Measurements from ENCODE around the gene NLRP6. TPM values are rescaled to one million over a fixed set of nuclear protein-coding genes. Genes with fewer than 3 reads are reported as not detected.

Gene NLRP6
- total RNA-seq, 1 experiment from 2014 or later: not detected

DNA sequence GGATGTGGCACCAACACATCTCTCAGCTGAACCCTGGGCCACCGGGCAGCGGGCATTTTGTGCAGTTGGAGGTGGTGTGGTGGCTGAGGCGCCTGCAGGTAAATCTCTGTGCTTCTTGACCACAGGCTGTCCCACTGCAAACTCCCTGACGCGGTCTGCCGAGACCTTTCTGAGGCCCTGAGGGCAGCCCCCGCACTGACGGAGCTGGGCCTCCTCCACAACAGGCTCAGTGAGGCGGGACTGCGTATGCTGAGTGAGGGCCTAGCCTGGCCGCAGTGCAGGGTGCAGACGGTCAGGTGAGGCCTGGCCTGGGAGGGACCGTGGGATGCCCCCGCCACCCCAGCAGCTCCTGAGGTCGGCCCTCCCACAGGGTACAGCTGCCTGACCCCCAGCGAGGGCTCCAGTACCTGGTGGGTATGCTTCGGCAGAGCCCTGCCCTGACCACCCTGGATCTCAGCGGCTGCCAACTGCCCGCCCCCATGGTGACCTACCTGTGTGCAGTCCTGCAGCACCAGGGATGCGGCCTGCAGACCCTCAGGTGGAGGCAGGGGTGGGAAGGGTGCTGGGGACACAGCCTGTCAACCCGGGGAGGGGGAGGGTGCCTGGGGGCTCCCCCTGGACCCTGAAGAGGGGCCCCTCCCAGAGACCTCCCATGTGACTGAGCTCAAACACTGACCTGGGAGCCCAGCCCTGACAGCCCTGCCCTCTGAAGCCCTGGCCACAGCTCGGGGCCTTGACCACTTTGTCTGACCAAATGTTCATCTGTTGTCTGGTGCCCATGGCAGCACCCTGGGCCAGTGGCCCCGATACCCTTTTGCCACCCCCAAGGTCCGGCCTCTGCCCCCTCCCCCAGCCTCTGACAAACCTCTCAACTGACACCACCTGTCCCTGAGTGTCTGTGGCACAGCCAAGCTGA lies 6.2 kb downstream of the NLRP6 start:
- H2BK120ac ChIP-seq (ENCODE audit: low read depth, low read length, poor library complexity, severe bottlenecking): no peak overlapping the region
- H2BK12ac ChIP-seq (ENCODE audit: insufficient read length, low read depth, low read length): no peak overlapping the region
- H2BK15ac ChIP-seq (ENCODE audit: low read depth, low read length): no peak overlapping the region
- peaks cover 0 to 2% of the 10 kb centered on the region in 2 experiments; a peak in 1 of 5 replicates for H3K9me3 Mint-ChIP-seq
- peaks cover 26 to 32% of the 10 kb centered on the region in 2 experiments for H3K4me1 Mint-ChIP-seq
- H2AK5ac ChIP-seq (ENCODE audit: insufficient read length, low read length): no peak overlapping the region
- H3K4ac ChIP-seq (ENCODE audit: low read depth, low read length): no peak overlapping the region
- H3K27ac Mint-ChIP-seq: 0 out of 7 replicates have a peak overlapping the region, but pooled peaks of 1 of the 3 experiments have one; percentile 37
- no peaks in the 10 kb centered on the region for H3K9me3 ChIP-seq (ENCODE audit: control insufficient read depth, low read depth, low read length)
- no peak overlapping the region for H3K56ac ChIP-seq (ENCODE audit: insufficient read length, low read depth, low read length)
- peaks cover 6% of the 10 kb centered on the region for H3K23me2 ChIP-seq (ENCODE audit: insufficient read length, low read depth, low read length, poor library complexity, severe bottlenecking)
- no peaks in the 10 kb centered on the region for H3K4me1 ChIP-seq (ENCODE audit: insufficient read depth, low read length)
- H3K27me3 ChIP-seq (ENCODE audit: insufficient read depth, low read length): peaks cover 7% of the 10 kb centered on the region; the same call in 1 of the 2 replicates
- no peak overlapping the region; a peak in 1 of 5 replicates for H3K4me3 Mint-ChIP-seq
- H4K8ac ChIP-seq (replicated peaks; ENCODE audit: insufficient read length, low read depth, low read length): no peak overlapping the region
- TF ChIP-seq, protein P1, sequence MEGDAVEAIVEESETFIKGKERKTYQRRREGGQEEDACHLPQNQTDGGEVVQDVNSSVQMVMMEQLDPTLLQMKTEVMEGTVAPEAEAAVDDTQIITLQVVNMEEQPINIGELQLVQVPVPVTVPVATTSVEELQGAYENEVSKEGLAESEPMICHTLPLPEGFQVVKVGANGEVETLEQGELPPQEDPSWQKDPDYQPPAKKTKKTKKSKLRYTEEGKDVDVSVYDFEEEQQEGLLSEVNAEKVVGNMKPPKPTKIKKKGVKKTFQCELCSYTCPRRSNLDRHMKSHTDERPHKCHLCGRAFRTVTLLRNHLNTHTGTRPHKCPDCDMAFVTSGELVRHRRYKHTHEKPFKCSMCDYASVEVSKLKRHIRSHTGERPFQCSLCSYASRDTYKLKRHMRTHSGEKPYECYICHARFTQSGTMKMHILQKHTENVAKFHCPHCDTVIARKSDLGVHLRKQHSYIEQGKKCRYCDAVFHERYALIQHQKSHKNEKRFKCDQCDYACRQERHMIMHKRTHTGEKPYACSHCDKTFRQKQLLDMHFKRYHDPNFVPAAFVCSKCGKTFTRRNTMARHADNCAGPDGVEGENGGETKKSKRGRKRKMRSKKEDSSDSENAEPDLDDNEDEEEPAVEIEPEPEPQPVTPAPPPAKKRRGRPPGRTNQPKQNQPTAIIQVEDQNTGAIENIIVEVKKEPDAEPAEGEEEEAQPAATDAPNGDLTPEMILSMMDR (conservative IDR thresholded peaks at IDR 0.05): no peak
- H4K20me1 ChIP-seq (ENCODE audit: control insufficient read depth, insufficient read depth, insufficient read length): no peaks in the 10 kb centered on the region
- no peak overlapping the region for H3T11ph ChIP-seq (ENCODE audit: low read length)
- H3K36me3 Mint-ChIP-seq (ENCODE audit: insufficient read depth in 1 of 3, low read depth in 3 of 3): no peaks in the 10 kb centered on the region; a peak in 3 of 7 replicates
- no peak overlapping the region for H2BK20ac ChIP-seq (ENCODE audit: low read depth, low read length, poor library complexity, severe bottlenecking)
- no peaks in the 10 kb centered on the region for H3K79me1 ChIP-seq (ENCODE audit: insufficient read depth, low read depth, low read length, poor library complexity, severe bottlenecking)
- H4K91ac ChIP-seq (ENCODE audit: insufficient read length, low read depth, low read length): no peak overlapping the region
- no peak overlapping the region for H3K23ac ChIP-seq (ENCODE audit: insufficient read length, low read depth, low read length)
- H4K5ac ChIP-seq (ENCODE audit: insufficient read length, low read depth, low read length): no peak overlapping the region
- H3K27ac ChIP-seq (ENCODE audit: insufficient read length, low read depth, low read length): no peak overlapping the region
- no CpG with 5 or more reads among the region's 24 CpGs for WGBS (ENCODE audit: extremely low coverage, insufficient read length, low lambda C conversion rate)
- H2AFZ ChIP-seq (ENCODE audit: low read length): no peak overlapping the region
- no peak overlapping the region for H3K18ac ChIP-seq (ENCODE audit: insufficient read length, low read depth, low read length)
- H2BK5ac ChIP-seq (ENCODE audit: insufficient read length, low read length): no peak overlapping the region
- peaks cover 13% of the 10 kb centered on the region for H3K27me3 Mint-ChIP-seq (ENCODE audit: low read depth)
- H3K79me2 ChIP-seq (ENCODE audit: insufficient read depth, low read length): no peaks in the 10 kb centered on the region
- no peak overlapping the region for H3K9ac ChIP-seq (ENCODE audit: extremely low read depth, insufficient read length, low read length)
- DNase-seq: peak; percentile 34
- no peak overlapping the region for H3K4me2 ChIP-seq (ENCODE audit: insufficient read depth, insufficient read length, low read length)
- H3K14ac ChIP-seq (ENCODE audit: insufficient read depth, low read length): no peak overlapping the region

Measured in H9 (cell line).